DMS79 treated with DMSO at 0.1 percent for 48 hours (cell line): ENCODE results near the gene APBB2.
A peak's percentile ranks its signal among the peaks of the same experiment; 100 is the strongest.

Source experiments
- DNase-seq: peaks from one replicate; lab custom pipeline; 2025; lab: John Stamatoyannopoulos, UW

APBB2 gene

GRCh38 chr4:40897557-40898203 is 316.7 kb downstream of the APBB2 start:
- DNase-seq: peak; percentile 10

DNA sequence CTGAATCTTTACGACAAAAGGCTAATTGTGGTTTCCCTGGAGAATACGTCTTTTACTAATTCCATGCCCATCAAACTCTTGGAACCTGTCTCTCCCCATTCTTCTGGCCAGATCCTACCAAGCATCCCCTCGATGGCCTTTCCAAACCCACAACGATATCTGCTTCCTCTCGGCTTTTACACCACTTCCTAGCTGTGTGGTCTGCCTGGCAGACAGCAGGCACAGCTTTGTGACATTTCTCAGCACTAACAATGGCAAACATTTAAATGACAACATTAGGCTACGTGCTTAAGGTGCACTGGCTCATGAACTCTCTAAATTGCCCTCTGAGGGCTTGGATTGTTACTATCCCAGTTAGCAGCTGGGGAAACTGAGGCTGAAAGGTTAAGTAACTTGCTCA is 323.6 kb downstream of the APBB2 start:
- DNase-seq: no peak

GRCh38 chr4:40890199-40890598 is 324.1 kb downstream of the APBB2 start:
- DNase-seq: no peak

DNA sequence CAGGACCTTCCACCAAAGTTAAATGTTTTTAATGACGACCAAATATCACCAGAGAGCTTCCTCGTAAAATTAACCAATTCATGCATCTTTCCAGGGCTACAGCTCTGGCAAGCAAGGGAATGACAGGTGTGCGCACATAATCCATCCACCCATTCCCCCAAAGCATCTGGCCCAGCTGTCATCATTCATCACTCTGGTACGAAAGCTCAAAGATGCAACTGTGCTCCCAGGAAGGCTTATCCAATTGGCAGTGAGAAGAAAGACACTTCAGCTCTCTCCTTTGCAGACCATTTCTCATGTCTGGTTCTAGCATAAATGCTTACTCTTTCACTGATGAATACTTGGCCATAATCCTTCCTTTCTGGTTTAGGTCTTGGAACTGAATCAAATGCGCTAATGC is 325.4 kb downstream of the APBB2 start:
- DNase-seq: no peak

DNA sequence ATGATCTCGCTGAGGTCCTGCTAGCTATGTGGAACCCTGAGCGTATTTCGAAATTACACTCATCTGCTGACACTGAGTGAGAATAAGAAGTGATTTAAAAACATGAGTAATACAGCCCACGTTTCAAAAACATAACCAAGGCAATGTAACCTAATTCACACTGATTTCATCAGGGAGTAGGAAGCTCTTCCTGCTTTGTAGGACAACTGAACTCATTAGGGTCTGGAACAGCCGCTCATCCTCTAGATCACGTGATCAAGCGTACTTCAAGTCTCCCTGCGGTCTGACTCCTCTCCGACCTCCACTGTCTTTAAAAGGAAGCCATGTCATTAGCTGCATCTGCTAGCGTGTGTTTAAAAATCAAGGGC is 326.6 kb downstream of the APBB2 start:
- no peak for DNase-seq

GRCh38 chr4:40886931-40887763 is 327.2 kb downstream of the APBB2 start:
- DNase-seq: no peak

GRCh38 chr4:40881851-40882250 is 332.5 kb downstream of the APBB2 start:
- DNase-seq: no peak

GRCh38 chr4:40881096-40881495 is 333.2 kb downstream of the APBB2 start:
- DNase-seq: no peak

- DNase-seq: no peak
Observed at GRCh38 chr4:40878548-40879055, 335.7 kb downstream of the APBB2 start.

DNA sequence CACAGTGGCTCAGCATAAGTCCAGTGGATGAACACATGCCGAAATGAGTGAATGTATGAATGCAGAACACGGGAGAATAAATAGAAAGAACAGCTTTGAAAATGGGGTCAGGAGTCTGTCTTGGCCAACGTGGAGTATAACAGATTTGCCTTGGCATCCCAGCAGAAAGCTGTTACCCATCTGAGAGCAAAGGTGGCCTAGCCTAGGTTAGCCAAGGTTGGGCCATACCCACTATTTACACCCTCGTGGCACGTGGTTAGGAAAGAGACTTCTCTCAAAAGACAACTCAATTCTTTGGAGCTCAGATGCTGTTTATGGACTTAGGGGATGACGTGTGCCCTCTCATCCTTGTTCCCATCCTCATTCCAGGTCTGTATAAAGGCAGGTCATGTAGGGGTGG is 337.3 kb downstream of the APBB2 start:
- DNase-seq: no peak

GRCh38 chr4:40875507-40876150 is 338.7 kb downstream of the APBB2 start:
- DNase-seq: no peak

DNA sequence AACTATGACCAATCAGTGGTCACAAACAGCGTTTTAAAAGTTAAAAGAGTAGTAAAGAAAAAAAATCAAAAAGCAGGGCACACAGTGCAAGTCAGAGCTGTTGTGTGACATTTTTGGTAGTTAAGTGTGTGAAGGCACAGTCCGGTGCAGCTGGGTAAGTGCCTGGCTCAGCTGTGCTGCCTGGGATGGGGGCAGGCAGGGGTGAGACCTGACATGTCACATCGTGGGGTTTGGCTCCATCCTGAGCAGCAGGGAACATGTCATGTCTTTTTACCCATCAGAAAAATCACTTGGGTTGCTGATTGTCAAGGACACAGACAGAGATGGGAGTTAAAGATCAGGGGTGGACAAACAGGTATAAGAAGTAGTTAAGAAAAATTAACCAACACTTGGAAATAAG is 339.4 kb downstream of the APBB2 start:
- no peak for DNase-seq

- DNase-seq: no peak
Observed at GRCh38 chr4:40874331-40874730, 340.0 kb downstream of the APBB2 start.

- DNase-seq: no peak
Observed at GRCh38 chr4:40871695-40872250, 342.6 kb downstream of the APBB2 start.

DNA sequence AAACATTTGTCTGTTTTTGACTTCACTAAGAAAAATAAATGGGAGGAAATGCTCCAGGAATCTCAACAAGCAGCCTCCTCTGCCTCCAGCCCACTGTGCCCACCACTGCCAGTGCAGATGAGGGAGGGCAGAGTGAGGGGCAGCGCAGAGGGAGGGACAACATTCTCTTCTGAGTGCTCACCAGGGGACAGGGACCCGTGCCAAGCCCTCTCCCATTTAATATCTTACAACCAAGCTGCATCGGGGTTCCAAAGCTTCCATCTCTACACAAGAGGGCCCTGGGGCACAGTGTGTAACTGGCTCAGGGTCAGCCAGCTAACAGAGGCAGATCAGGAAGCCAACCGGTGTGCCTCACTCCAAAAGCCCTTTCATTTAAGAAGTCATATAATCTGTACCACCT is 344.2 kb downstream of the APBB2 start:
- DNase-seq: no peak

DNA sequence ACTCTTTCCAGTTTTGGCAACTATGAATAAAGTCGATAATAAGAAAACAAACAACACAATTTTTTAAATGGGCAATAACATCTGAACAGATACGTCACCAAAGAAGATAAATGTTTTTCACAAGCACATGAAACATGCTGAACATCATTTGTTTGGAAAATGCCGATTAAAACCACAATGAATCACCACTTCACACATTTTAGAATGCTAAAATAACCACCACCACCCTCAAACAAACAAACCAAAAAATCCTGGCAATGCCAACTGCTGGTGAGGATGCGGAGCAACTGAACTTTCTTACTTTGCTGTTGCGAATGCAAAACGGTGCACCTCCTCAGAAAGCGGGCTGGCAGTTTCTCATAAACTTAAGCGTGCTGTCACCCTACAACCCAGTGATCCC is 348.6 kb downstream of the APBB2 start:
- DNase-seq: no peak

DNA sequence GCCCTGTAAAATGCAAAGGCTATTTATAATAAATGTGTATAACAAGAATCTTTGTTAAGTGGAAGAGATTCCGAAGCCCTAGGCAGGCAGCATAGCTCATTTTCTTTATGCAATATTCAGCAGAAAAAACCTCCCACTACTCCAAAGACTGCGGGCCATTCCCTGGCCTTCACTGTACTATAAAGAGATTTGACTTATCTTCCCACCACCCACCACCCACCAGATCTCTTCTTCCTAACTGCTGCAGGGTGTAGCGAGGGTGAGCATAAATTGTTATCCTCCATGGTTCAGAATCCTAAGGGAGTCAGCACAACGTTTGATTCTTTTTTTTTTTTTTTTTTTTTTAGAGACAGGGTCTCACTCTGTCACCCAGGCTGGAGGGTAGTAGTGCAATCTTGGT is 349.8 kb downstream of the APBB2 start:
- no peak for DNase-seq

DNA sequence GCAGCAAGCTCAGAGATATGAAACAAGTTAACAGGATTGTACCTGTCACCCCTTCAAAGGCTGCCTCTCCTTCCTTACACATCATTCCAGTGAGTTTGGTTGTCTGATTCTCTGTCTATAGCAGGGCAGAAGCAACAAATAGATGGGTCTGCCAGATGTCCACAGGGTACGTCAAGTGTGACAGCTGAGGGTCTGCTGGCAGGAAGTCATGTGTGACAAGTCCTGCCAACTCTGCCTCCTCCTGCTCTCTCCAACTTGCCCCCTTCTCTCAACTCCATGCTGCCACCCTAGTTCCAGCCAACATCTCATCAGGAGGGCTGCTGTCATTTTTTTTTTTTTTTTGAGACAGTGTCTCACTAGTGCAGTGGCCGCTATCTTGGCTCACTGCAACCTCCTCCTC is 355.4 kb downstream of the APBB2 start:
- DNase-seq: no peak

GRCh38 chr4:40857956-40858355 is 356.4 kb downstream of the APBB2 start:
- no peak for DNase-seq

- DNase-seq: peak; percentile 43
Observed at GRCh38 chr4:40856840-40857362, 357.4 kb downstream of the APBB2 start.

DNA sequence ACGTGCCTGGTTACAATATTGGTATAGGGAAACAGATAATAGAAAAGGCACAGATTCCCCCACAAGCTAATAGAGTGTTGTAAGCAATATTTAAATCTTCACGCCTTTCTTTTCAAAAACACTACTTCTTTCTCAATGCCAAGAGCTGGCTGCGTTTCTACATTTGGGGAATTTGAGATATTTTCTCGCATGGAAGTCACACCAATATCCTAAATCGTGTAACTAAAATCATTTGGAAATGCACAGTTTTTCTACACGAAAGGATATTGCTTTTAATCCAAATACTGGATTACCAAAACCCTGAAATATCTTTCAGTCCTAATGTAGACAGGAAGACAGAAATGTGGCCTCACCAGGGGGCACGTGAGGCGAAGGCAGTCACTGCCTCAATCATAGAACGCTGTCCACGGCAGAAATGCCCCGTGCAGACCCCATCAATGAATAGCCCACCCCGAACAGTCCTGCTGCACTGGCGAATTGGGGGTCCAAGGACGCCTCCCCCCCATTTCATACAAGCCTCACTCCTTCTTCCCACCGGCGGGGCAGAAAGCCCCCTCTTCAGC is 358.0 kb downstream of the APBB2 start:
- peak; percentile 17 for DNase-seq

DNA sequence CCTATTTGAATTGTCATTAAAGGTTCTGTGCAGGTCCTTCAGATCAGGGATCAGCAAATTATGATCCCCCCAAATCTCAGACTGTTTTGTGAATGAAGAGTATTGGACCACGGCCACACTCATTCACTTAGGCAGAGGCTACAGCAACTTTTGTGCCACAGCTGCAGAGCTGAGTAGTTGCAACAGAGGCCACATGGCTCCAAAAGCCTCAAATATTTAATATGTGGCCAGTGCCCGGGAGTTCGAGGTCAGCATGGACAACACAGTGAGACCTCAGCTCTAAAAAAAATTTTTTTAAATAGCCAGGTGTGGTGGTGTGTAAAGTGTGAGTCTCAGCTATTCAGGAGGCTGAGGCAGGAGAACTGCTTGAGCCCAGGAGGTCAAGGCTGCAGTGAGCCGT is 363.8 kb downstream of the APBB2 start:
- no peak for DNase-seq
